ENCODE measurements around the gene MYH15. TPM values are rescaled to one million over a fixed set of nuclear protein-coding genes. Genes with fewer than 3 reads are reported as not detected.
"Not testable (repeated sequence)": the region's sequence is repeated elsewhere in the genome, so short reads cannot be mapped to it uniquely, and the experiment has no call there.

Gene MYH15
- total RNA-seq, 1 donor from 2014 or later = 0.19 TPM

DNA sequence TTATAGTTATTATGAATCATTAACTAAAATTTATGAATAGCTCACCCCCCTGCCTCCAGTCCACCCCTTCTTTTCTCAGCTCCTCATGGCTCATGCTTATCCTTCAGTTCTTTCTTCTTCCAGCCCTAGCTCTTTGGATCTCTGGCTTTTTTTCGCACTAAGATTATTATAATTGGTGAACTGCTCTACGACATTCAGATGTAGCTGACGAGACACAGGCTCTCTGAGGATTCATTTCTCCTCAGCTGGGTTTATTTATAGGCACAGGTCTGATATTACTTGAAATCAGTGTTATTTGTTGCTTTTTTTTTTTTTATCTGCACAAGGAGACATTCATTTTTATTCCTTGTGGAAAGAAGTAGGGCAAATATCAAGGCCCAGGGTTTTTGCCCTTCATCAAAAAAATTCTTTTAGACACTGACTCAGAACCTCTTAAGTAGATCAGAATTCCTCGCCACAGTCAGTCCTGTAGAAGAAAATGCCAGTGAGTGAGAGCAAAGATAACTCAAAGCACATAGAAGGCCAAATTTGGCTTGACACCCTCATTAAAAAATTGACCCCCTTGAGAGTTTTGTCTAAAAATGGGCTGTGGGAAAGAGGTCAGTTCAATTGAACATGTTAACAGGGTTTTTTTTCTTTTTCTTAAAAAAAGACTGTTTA lies 106.6 kb downstream of the MYH15 start:
- ATAC-seq = no peak
- intact Hi-C loops (cut with DNase I) = no loop called here
- no peak for DNase-seq (ENCODE audit: missing footprints)

DNA sequence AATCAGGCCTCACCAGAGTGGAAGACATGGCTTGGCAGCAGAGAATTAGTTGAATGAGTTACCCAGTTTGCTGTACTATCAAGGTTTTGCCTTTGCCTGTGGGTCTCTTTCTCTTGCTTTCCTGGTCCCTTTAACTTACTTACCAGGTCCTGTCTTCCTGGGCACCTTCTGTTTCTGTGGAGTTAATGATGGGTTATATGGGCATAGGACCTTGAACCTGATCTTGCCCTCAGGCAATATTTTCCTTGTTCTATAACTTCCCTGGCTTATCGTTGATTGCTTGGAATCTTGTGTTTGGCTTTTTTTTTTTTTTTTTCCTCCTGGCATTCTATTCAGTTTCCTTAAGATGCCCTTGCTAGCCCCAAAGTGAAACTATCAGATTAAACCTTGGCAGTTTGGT lies 107.2 kb downstream of the MYH15 start:
- ATAC-seq (no peak), DNase-seq (ENCODE audit: missing footprints) (no peak)
- intact Hi-C loops (cut with DNase I) = no loop called here

GRCh38 chr3:108401836-108402235 lies 108.6 kb downstream of the MYH15 start:
- no peak for ATAC-seq
- no peak for DNase-seq (ENCODE audit: missing footprints)
- intact Hi-C loops (cut with DNase I) = no loop called here

- intact Hi-C loops (cut with DNase I) = no loop called here
- DNase-seq (ENCODE audit: missing footprints) (no peak), ATAC-seq (no peak)
These were observed 111.9 kb downstream of the MYH15 start for GRCh38 chr3:108398510-108398909.

- no peak for ATAC-seq
These were observed 114.1 kb downstream of the MYH15 start for GRCh38 chr3:108396336-108396735.

DNA sequence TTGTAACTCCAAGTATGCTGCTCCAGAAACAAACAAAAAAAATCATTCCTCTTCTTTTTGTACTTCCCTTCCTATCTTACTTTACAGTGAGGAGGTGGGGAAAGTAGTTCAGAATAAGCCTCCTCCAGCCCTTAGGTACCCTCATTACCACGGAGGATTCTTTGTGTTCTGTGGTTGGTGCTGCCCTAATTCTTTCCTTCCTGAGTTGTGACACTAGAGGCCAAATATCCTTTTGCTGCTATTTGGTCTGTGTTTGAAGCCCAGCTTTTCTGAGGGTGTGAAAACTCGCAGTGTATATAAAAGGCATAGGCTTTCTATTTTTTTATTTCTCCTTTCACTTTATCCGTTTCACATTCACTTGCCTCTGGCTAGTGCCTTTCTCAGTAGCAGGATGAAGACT lies 115.8 kb downstream of the MYH15 start:
- ATAC-seq = no peak
- intact Hi-C loops (cut with DNase I) = no loop called here
- no peak for DNase-seq (ENCODE audit: missing footprints)

More at GRCh38 chr3:108396336-108396735, 114.1 kb downstream of the MYH15 start:
- intact Hi-C loops (cut with DNase I) = no loop called here
- DNase-seq (ENCODE audit: missing footprints) = no peak

GRCh38 chr3:108394016-108394415 lies 116.4 kb downstream of the MYH15 start:
- intact Hi-C loops (cut with DNase I) = no loop called here
- ATAC-seq (no peak), DNase-seq (ENCODE audit: missing footprints) (no peak)

DNA sequence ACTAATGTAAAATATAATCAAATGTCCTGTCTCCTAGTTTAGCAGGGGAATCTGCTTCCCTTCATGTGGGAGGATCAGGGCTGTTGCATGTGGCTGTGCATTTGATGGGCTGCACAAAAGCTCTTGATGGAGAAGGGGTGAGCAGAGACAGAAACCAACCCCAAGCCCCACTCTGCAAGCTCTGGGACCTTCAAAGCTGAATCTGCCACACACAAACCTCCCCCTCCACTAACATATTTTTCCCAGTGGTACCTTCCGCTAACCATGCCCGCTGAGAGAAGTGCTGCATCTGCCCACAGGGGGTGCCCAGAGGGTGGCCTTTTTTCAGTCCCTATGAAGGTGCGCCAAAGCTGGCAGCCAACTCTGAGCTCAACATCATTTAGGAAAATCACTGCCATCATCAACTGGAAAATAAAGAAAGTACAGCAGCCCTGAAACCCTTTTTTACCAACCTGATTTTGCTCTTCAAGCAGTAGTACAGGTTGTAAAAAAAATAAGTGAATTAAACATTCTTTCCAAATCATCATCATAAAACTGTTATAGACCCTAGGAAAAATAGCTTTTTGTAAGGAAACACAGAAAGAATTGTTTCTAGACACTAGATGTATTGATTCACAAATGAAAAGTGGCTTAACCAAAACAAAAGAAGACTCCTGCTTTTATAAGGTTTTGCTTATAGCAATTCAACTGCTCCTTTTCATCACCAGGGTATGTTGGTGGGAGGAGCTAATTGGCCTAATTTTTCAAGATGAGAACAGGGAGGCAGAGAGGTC lies 117.1 kb downstream of the MYH15 start:
- intact Hi-C loops (cut with DNase I) = no loop called here
- DNase-seq (ENCODE audit: missing footprints) (no peak), ATAC-seq (no peak)

DNA sequence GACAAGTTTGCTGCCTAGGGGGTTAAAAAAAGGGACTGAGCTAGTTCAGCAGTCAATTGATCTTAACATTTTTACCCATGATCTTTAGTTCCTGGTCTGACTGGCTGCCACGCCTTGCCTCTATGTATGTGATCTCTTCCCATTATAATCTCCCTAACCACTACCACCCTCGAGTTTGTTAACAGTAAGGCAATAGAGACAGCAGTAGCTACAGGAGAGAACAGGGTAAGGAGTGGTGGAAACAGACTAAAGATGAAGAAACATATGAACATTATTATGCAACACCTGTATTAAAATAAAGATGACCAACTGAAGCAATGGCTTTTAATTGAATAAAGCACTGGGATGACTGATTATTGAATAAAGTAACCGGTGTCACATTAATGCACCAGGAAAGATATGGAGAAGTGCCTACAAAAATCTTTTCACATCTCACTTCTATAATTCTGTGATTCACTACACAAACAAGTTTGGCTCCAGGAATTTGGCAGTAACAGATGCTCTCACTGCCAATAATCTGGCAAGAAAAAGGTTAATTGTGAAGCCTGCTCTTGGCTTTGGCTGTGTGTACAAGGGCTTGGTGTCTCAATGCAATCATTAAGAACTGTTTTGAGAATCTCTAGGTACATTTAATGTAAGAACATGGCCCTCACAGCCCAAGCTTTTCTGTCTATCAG lies 118.3 kb downstream of the MYH15 start:
- ATAC-seq (no peak), DNase-seq (ENCODE audit: missing footprints) (no peak)
- intact Hi-C loops (cut with DNase I) = no loop called here

GRCh38 chr3:108389372-108389771 lies 121.0 kb downstream of the MYH15 start:
- DNase-seq (ENCODE audit: missing footprints) (no peak), ATAC-seq (no peak)
- intact Hi-C loops (cut with DNase I) = no loop called here

GRCh38 chr3:108388136-108389132 lies 122.0 kb downstream of the MYH15 start:
- intact Hi-C loops (cut with DNase I) = no loop called here
- DNase-seq (ENCODE audit: missing footprints) (no peak), ATAC-seq (no peak)

DNA sequence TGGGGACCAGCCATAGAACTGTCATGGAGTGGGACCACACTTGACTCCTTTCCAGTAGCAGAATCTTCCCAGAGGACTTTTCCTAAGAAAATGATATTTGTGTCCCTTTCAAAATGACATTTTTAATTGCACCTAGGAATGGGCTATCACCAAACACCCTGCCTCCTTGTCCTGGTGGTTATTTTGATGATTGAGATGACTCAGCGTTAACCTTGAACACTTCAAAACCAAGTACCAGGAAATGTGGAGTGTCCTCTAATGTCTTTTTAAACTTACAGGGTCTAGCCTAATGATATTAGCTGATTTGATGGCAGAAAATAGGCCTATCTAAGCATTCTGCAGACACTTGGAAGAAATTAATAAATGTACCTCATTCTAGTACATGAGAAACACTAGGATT lies 123.3 kb downstream of the MYH15 start:
- intact Hi-C loops (cut with DNase I) = no loop called here
- ATAC-seq (no peak), DNase-seq (ENCODE audit: missing footprints) (no peak)

- ATAC-seq (no peak), DNase-seq (ENCODE audit: missing footprints) (no peak)
- intact Hi-C loops (cut with DNase I) = no loop called here
These were observed 127.1 kb downstream of the MYH15 start for GRCh38 chr3:108383306-108383705.

DNA sequence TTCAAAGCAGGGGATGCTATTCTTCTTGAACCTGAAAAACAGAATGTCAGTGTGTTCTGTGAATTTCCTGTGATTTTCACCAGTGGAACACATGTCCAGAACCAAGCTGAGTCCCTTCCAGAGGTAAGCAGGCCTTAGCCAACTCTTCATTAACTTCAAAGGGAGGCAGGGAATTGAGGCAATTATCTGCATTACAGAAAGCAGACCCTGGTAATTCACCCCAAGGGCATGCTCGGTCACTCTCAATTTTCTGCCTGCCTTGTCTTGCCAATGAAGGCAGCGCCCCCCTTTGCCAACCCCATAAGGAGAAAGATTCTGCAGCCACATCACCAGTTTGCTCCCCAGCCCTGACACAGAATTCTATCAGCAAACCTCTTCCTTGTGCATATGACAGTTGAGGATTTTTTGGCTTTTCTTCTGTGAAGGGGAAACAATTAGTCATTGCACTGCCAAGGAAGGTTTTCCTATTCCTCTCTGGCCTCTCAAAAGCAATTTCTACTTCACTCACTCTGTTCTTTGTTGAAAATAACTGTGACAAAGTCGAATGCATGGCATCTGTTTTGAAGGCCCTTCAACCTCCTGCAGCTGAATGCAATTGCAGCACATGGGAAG lies 128.8 kb downstream of the MYH15 start:
- no peak for ATAC-seq
- DNase-seq (ENCODE audit: missing footprints) = no peak
- intact Hi-C loops (cut with DNase I) = no loop called here

- no peak for ATAC-seq
- intact Hi-C loops (cut with DNase I) = no loop called here
- no peak for DNase-seq (ENCODE audit: missing footprints)
These were observed 130.1 kb downstream of the MYH15 start for GRCh38 chr3:108380128-108380795.

- intact Hi-C loops (cut with DNase I); DNase-seq (ENCODE audit: missing footprints); ATAC-seq: not testable (repeated sequence)
These were observed 131.4 kb downstream of the MYH15 start for GRCh38 chr3:108378952-108379342.

DNA sequence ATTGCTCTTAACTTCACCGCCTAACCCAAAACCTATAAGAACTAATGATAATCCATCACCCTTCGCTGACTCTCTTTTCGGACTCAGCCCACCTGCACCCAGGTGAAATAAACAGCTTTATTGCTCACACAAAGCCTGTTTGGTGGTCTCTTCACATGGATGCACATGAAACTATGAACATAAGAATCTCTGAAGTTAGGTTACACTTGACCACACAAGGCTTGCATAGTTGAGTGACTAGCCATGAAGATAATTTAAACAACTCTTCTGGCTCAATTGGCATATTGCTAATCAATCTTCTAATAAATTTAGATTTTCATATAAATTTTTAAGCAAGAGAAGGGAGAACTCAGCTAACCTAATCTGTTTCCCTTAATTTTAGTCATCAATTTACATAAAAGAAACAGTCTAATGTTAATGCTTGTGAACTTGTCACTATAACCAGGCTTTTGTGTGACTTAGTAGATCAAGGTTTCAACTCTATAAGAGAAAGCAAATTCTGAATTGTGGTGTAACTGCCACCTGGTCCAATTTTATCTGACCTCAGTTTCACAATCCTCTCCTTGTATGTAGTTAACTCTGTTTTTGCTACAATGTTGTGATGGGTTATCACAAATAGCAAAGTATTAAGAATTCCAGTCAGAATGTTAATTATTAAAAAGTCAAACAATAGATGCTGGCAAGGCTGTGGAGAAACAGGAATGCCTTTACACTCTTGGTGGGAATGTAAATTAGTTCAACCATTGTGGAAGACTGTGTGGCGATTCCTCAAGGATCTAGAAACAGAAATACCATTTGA lies 132.0 kb downstream of the MYH15 start:
- intact Hi-C loops (cut with DNase I) = no loop called here
- ATAC-seq (no peak), DNase-seq (ENCODE audit: missing footprints) (no peak)

Data from Right ventricle myocardium inferior (tissue), 1 donor.